HG02970 (cell line): ENCODE measurements around the gene RBM20.
"Not testable (repeated sequence)": the region's sequence is repeated elsewhere in the genome, so short reads cannot be mapped to it uniquely, and the experiment has no call there.

Source experiments
- ATAC-seq: cut with Tn5 transposase; IDR thresholded peaks from one replicate; pipeline ENCODE4 v1.9.1; 2021; ENCODE audit warnings: mild to moderate bottlenecking, moderate library complexity, moderate number of reproducible peaks; ENCODE audit not compliant: unreplicated experiment, low FRiP score

The RBM20 gene

DNA sequence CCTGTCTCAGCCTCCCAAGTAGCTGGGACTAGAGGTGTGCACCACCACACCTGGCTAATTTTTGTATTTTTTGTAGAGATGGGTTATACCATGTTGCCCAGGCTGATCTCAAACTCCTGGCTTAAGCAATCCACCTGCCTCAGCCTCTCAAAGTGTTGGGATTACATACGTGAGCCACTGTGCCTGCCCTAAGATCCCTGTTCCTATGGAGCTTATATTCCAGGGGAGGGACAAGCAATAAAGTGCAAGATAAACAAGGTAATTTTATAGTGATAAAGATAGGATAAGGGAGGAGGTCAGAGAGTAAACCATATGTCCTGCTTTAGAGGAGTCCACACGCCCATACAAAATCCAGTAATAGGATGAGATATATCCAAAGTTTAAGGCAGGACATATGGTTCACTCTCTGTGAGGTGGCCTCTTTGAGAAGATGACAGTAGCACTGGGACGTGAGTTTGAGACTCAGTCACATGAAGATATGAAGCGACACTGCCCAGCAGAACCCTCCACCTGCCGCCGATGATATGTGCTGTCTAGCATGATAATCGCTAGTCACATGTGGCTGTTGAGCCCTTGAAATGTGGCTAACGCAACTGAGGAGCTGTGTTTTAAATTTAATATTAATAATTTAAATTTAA lies 114.1 kb downstream of the RBM20 start:
- no peak for ATAC-seq

DNA sequence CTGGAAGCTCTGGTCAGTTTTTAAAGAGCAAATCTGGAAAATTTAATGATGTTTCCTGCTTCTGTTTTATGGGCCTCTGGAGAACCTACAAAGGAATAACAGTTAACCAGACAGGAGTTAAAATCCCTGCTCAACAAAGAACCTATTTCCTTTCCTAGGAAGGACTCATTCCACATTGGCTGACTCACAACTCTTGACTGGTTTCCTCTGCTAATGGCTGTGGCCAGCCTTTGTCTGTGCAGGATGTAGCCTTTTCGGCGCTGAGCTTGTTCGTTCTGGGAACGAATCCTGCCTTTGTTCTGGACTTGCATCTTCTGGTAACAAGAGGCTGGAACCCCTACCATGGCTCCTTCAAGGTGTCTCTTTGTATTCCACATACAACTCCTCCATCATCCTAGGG lies 114.8 kb downstream of the RBM20 start:
- ATAC-seq, result no peak

DNA sequence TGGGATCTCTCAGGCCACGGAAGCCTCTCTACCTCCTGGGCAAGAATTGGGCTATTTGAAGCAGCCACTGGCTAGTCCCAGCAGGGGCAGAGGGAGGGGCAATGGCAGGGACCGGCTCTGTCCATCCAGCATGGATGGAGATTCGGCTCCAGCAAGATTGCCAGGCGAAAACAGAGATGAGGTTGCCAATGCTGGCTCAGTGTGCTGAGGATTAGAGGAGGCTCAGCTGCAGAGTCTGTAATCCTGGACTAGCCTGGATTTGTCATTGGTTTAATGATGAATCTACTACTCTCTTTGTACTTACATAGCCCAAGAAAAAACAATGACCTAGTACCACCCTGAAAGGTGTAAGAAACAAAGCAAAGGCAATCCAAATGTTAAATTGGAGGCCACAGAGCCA lies 115.4 kb downstream of the RBM20 start:
- ATAC-seq, result no peak

DNA sequence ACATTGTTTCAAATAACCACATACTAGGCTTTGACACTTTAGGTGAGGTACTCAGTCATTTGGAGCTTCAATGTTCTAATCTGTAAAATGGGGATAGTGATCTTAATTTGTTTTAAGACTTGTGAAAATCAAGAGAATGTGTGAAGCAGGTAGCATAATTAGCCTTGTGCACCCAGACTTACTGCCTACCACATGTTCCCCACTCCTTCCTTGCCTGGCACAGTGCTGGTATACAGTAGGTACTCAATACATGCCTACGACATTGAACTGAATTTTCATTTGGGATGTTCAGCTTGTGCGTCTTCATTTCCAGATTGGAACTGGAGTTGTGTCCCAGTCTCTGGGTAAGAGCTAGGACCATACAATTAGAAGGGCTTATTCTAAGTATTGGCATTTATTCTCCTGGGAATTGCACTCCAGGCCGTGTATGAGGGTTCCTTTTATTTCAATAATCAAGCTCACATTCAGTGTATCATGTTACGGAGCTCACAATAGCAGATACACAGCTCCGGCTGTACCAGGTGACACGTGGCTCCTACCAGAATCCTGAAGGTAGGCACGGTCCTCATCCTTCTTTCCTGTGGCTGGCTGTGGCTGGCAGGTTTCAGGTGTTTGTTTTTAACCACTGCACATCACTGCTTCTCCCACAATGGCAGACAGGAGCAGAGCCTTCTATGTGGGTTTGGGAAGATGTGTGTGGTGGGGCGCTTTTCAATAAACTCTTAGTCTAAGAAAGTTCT lies 118.1 kb downstream of the RBM20 start:
- ATAC-seq, result no peak

DNA sequence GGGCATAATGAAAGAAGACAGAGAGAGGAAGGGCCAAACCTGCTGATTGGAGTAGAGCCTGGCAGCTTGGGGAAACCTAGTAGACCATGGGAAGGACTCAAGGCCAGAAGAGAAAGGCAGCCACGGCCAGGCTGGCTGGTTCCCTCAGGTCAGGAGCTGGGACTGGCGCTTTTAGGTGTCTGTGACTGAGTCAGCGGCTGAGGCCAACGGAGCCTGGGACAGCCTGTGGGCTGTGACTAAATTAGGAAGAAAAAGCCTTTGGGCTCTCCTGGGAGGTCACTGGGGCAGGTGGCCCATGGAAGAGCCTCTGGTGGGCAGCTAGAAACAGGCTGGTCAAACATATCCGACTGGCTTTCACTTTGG lies 118.7 kb downstream of the RBM20 start:
- no peak for ATAC-seq

DNA sequence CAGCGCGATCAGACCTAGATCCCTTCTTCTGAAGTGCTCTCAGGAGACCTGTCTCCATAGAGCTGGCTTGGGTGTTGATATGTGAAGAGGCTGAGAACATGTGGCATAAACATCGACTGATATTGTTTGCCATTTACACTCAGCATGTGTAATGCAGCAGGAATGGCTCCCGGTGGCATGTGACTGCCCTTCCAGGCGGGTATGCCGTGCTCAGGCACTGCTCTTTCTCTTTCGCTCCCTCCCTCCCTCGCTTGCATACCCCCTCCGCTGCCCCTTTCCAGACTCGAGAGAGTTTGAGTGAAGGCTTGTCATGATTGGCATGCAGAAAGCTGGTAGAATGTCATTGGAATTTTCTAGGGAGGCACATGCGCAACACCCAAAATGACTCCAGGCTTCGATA lies 120.2 kb downstream of the RBM20 start:
- no peak for ATAC-seq

DNA sequence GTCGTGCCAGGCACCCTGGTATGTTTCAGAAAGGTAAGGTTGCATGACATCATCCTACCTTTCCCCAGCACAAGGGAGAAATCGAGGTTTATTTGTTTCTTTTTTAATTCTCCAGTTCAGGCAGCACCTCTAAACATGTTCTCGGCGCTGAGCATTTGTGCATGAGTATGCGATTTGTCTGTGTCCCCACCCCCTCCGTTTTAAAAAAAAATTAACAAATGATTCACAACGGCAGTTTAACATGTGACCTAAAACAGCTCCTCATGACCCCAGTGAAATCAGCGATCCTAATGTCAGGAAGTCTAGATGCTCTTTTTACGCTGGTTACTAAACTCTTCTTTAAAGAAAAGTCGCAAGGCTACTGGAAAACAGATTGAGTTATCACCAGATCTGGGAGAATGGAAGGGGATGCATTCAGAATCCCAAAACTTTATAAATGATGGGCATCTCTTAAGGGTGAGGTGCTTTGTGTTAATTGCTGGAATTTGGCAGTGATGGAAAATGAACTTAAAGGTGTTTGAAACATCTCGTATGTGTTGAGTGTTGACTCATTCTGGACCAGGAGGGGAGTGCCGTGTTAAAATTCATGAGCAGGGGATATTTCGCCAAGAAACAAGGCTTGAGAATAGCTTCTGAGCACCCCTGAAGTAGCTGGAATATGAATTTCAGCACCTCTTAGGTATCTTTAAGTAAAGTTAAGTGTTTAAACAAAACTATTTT lies 120.8 kb downstream of the RBM20 start:
- no peak for ATAC-seq

DNA sequence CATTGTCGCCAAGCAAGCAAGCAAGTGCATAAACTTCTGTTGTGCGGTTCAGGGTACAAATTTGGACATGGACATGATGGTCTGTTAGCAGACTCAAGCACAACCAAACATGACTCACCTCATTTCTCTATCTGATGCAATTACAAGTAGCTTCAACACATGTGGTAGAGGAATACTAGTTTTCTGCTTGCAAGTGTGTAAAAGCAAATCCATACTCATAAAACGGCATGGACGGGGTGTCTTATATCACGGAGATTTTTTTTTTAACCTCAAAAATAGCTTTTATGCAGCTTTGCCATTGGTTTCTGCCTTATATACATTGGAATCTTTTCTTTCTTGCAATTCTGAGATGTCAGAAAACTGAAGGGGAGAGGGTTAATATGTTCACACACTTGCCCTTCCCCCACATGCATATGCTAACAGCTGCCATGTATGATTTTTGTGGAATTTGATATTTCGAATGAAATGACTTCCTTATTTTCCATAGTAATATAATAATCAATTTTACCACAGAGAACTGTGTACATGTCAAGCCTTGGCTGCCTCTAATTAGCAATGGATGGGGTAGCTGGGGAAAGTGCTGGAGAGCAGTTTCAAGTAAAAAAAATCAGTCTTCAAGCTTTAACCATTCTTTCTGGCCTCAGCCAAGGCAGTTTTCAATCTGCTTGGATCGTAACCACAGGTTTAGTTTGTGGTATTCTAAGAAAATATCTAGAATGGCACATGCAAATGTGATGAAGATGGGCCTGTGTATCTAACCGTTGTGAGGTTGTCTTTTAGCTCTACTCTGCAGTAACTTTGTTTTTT lies 121.6 kb downstream of the RBM20 start:
- ATAC-seq, result no peak

DNA sequence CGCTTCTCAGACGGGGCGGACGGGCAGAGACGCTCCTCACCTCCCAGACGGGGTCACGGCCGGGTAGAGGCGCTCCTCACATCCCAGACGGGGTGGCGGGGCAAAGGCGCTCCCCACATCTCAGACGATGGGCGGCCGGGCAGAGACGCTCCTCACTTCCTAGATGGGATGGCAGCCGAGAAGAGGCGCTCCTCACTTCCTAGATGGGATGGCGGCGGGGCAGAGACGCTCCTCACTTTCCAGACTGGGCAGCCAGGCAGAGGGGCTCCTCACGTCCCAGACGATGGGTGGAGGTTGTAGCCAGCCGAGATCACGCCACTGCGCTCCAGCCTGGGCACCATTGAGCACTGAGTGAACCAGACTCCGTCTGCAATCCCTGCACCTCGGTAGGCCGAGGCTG lies 123.5 kb downstream of the RBM20 start:
- not testable (repeated sequence) for ATAC-seq

DNA sequence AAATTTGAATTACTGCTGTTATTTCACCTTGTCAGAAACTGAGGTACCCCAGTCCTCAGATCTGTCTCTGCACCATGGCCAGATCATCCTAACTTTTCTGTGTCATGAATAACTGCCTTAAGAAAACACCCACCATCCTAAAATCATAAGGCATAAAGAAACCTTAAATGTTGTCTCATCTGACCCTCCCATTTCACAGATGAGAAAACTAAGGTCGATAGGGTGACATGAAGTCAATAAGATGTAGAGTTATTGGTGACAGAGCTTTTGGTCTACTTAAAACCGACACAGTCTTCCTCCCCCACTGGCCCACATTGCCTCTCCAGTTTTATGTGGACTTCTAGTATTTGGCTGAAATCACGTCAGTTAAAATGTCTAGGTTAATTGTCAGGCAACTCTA lies 126.1 kb downstream of the RBM20 start:
- no peak for ATAC-seq

DNA sequence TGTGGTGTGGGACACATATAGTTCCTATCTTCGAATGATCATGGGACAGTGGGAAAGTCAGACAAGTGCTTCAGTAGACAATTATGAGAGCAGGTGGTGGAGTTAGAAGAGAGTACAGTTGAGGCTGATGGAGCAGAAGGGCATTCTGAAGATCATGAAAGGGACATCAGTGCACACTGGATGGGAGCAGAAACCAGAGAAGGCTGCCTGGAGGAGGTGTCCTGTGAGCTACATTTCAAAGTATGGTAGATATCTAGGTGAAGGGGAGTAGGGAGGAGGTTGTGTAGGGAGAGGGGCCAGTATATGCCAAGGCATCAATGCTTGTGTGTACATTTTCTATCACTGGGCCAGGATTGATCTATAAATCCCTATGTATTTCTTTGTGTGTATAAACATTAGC lies 127.3 kb downstream of the RBM20 start:
- no peak for ATAC-seq

DNA sequence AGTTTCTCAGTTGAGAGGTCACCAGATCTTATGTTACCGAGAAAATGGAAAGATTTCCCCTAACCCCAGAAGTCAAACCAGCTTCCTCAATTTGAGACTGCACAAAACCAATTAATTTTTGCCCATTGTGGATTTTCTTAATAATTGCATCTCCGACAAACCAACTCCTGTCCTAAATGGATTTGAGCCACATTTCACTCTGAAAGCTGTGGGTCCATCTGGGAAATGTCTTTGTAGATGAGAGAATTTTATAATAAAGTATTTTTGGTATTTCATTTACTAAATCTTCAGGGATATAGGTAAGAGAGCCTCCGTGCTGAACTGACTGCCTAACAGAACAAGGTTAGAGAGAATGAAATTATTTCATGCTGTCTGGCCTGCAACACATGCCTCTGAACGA lies 127.9 kb downstream of the RBM20 start:
- no peak for ATAC-seq

DNA sequence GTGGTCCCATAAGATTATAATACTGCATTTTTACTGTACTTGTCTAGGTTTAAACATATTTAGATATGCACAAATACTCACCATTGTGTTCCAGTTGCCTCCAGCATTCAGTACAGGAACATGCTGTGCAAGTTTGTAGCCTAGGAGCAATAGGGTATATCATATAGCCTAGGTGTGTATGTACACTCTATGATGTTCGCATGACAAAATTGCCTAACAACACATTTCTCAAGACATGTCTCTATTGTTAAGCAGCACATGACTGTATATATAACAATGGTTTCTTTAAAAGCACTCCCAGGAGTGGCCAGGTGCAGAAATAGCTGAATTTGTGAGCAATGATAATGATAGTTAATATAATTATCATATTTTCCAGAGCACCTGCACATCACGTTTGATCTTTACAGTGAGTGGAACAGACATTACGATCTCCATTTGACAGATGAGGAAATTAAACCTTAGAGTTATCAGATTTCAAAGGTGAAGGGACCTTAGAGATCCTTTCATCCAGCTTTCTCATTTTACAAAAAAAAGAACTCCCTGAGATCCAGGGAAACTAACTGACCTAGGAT lies 128.4 kb downstream of the RBM20 start:
- ATAC-seq, result no peak

DNA sequence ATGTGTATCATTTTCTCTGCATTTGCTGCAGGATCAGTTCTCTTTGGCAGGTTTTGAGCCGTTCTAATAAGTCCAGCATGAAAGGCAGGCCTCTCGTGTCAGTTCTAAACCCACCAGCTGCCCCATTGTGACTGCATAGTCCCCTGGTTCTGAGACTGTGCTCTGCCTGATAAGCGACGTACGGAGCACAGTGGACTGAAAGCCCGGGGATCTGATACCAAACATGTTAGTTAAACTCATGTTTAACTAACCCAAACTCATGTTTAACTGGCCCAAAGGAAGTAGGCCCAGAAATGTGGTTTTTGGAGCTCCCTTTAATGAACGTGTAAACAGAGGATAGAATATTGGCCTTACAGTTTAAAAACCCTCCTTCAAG lies 129.5 kb downstream of the RBM20 start:
- ATAC-seq, result no peak

DNA sequence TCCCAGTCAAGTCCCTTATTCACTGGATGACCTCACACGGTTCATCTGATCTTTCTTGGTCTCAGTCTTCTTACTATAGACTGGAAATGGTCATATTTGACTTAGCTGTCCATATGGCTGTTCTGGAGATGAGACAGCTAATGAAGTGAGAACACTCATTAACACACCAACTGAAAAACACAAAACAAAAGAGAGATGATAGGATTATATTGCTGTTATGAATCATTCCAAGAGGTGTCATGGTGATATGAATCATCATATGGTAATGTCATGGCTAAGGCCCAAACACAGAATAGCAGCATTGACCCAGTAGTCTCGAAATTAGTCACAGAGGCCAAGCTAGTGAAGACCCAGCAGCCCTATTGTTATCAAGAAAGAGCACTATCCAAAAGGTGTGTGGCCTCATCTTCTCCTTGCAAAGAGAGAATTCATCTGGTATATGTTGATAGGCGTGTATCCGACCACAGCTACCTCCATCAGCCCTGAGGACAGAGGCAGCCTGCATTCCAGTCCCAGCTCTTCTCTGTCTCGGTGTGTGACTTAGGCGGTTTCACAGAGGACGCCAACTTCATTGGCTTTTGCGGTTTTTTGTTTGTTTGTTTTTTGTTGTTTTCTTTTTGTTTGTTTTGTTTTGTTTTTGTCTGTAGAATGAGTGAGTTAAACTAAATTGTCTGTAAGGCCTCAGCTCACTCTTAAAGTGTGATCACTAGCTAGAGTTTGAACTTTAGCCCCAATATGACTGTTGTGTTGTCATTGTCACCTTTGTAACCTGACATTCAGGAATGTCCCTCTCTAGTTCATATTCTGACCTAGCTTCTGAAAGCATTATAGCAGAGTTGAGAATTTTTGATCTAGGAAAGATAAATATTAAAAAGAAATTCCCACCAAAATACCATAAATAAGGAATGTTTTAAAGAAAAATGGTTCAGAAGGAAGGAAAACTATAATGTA lies 130.2 kb downstream of the RBM20 start:
- ATAC-seq, result peak; percentile 95

DNA sequence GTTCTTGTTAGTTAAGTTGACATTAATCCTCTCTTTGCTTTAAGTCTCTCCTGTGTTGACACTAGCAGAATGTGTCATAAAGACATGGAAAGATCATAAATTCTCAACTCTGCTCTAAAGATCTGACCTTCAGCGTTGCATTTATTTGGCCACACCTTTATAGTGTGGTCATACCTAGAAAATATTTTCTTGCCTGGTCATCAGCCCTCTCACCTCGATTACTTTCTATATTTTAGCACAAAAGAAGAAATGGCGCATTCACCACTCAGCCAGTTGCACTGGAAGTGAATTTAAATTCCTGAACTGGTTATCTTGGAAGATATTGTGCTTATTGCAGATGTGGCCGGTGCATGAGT lies 130.9 kb downstream of the RBM20 start:
- ATAC-seq, result no peak

DNA sequence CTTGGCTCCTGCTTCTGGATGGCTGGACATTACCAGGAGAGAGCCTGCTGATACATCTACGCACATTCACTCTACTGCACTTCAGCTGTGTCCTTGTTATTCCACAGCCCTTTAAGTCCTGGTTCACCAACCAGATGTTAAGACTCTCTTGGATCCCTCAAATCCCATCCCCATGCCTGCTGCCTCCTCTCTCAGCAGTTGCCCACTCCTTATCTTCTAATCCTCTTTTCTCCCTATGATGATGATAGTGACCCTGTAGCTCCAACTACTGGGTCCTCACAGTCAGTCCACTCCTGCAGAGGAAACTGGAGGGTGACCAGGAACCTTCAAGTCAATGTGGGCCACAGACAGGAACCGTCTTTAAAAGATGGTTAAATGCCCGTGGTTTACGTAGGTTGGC lies 131.3 kb downstream of the RBM20 start:
- no peak for ATAC-seq

DNA sequence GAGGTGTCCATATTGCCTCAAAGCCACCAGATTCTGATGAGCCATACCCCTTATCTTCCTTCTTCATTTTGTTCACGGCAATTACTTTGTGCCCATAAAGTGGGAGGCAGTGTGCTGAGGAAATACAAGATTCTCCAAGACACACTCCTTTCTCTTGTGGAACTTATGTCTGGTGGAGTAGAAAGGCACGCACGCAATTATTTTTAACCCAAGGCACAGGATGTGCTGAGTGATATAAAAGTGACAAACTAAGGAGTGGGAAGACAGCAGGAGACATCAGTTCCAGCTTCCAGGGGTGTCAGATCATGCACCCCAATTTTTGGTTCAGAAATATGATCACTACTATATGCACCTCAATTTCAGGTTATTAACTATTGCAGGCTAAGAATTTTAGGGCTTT lies 132.9 kb downstream of the RBM20 start:
- no peak for ATAC-seq

DNA sequence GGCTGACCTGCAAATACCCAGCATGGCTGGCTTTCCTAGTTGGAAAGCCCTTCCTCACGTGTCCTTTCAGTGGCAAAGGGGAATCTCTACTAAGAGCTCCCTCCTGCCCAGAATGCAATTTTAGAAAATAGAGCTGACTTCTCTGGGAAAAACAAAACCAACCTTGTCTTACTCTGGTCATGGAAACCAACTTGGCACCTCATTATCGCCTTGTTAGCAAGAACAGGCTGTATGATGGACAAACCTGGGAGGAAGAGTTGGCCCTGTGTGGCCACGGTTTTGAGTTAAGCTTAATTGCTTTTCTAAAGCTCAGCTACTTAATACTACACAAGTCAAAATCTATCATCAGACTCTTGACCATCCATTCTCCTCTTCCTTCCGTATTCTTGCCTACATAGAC lies 133.5 kb downstream of the RBM20 start:
- ATAC-seq, result no peak

DNA sequence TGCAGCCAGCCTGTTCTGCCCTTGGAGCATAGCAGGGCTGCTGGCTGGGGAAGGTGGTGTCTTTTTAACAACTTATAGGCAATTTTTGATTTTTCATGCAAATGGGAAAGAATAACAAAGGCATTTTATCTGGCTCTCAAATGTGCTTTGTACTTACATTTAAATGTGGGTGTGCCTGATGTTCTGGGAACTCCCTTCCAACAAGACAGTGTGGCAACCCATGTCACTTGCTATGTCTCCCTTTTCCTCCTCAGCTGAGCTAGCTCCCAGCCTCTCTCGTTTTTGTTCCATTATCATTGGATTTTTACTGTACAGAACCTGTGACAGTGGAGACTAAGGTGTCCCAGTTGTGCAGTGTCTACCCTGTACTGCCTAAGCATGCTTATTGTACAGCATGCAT lies 134.1 kb downstream of the RBM20 start:
- ATAC-seq, result no peak
